OCI-LY1 (cell line): ENCODE measurements around the gene SULT1A3.

ENCODE experiments used
- CTCF ChIP-seq: fragments of 200-600 bp; sonication (generic), shearing (Covaris generic); IDR thresholded peaks from 2 replicates; pipeline ENCODE4 v1.5.1; 2017; ENCODE audit warnings: mild to moderate bottlenecking, antibody characterized with exemption, low read length, moderate library complexity, mixed read lengths
- EZH2 ChIP-seq: fragments of 200-600 bp; sonication (generic), shearing (Covaris generic); IDR thresholded peaks from 2 replicates; pipeline ENCODE4 v1.8.0; 2017; ENCODE audit warnings: borderline replicate concordance, mixed run types, mild to moderate bottlenecking, antibody characterized with exemption, low read length, moderate library complexity, mixed read lengths

GRCh38 chr16:30173054-30173453, 26.0 kb upstream of the SULT1A3 start:
- TF ChIP-seq CTCF (no peak), EZH2 (no peak)
